AG10803 (cell line): ENCODE data around the gene TMBIM6.

Source experiments
- DNase-seq: peaks from one replicate; pipeline ENCODE4 v3.0.0; 2010; ENCODE audit warnings: low read depth
- H3K4me3 ChIP-seq: 2 replicates; pipeline ENCODE4 v1.5.1; 2011; ENCODE audit warnings: mild to moderate bottlenecking, low read length, control low read depth
- CTCF ChIP-seq: conservative IDR thresholded peaks from 2 replicates; pipeline ENCODE4 v1.5.1; 2011; ENCODE audit warnings: mild to moderate bottlenecking, low read length, control low read depth, inconsistent platforms

Gene TMBIM6

DNA sequence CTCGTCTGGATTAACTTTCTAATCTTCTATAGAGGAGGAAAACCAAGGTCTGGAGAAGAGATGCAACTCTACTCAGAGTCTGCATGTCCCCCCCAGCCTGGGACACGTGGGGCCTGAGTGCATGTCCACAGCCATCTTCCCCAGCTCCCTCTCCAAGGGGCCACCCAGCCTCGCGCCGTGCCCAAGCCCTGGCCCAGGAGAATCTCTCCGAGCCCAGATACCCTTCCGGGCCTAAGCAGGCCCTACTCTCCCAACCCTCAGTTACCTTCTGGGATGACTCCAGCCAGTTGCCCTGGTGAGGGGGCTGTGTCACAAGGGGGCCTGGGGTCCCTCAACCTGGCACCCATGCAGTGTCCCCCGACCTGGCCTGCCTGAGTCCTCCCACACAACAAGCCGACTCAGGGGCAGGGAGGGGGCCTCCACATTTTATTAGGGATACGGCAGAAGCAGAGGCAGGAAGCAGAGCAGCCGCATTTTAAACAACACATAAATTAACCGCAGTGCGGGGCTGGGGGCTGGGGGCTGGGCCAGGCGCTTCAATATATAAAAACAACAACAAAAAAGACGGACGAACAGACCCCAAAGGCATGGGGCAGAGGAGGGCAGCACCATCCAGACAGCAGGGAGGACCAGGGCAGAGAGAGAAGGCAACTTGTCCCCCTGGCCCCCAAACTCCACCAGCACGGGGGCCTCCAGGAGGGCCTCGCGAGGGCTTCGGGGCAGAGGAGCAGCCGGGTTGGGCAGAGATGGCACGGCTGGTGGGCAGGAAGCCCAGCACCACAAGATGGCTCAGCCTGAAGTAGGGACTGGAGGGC is 49.6 kb downstream of the TMBIM6 start:
- DNase-seq: no peak
- no peak for TF ChIP-seq CTCF
- H3K4me3 ChIP-seq: no peak overlapping the region

DNA sequence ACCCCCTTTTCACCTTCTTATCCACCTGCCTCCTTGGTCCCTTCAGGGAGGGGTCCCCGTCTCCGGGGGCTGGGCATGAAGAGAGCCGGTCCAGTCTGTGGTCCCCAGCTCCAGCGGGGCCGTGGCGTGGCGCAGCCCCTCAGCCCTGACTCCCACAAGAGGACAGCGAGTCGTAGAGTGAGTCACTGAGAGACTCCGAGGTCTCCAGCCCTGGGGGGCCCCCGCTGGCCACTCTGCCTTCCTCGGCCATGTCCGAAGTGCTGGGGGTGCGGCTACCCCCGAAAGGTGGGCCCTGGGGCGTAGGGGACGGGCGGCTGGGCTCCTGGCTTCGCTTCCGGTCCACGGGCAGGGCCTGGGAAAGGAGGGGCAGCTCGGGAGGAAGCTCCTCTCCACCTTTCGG is 50.3 kb downstream of the TMBIM6 start:
- no peak for DNase-seq
- TF ChIP-seq CTCF: no peak
- no peak overlapping the region for H3K4me3 ChIP-seq

- no peak overlapping the region for H3K4me3 ChIP-seq
- DNase-seq: no peak
- no peak for TF ChIP-seq CTCF
Observed at GRCh38 chr12:49792181-49792970, 51.0 kb downstream of the TMBIM6 start.

DNA sequence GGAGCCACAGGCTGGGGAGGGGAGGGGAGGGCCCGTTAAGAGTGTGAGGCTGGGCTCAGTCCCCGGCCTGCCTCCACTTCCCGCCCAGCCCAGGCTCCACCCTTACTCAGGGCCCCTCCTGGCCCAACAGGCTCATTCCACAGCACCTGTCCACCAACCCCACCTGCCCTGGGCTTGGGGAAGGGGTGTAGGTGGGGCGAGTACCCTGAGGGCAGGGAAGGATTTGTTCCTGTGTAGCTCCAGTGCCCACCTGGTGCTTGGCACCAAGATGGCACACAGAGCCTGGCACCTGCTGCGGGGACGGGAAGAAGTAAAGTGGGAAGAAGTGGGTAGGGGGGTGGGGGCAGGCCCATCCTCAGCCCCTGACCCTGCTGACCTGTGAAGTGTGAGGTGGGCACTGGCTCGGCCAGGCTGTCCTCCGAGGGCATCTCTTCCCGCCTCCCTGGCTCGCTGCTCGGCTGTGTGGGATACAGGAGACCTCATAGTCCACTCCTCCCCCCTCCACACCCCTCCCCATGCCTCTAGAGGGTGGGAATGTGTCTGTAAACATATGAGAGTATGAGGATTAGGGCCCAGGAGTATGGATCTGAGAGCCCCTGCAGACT is 51.7 kb downstream of the TMBIM6 start:
- no peak for DNase-seq
- no peak for TF ChIP-seq CTCF
- no peak overlapping the region for H3K4me3 ChIP-seq

- H3K4me3 ChIP-seq: no peak overlapping the region
- no peak for TF ChIP-seq CTCF
- no peak for DNase-seq
Observed at GRCh38 chr12:49793620-49794019, 52.3 kb downstream of the TMBIM6 start.

GRCh38 chr12:49794021-49794420 is 52.7 kb downstream of the TMBIM6 start:
- no peak for DNase-seq
- no peak overlapping the region for H3K4me3 ChIP-seq
- no peak for TF ChIP-seq CTCF
